ENCODE data around the gene GASK1A. TPM values are rescaled to one million over a fixed set of nuclear protein-coding genes. Genes with fewer than 3 reads are reported as not detected.

GASK1A gene
- total RNA-seq, 2 experiments from 2014 or later, result not detected

GRCh38 chr3:43021186-43021585 is 42.1 kb downstream of the GASK1A start:
- H3K27ac ChIP-seq (ENCODE audit: low read depth, low read length, poor library complexity, severe bottlenecking), result no peak overlapping the region
- CTCF ChIA-PET (ENCODE audit: unreplicated experiment), result no interaction called here
- DNase-seq (ENCODE audit: low spot score), result no peak
- TF ChIP-seq CTCF (conservative IDR thresholded peaks at IDR 0.05; ENCODE audit: low read length) (no peak), EZH2phosphoT487 (IDR thresholded peaks at IDR 0.05; ENCODE audit: borderline replicate concordance, low read depth, low read length) (no peak)
- POLR2A ChIA-PET, result no interaction called here
- no peak overlapping the region for H3K4me2 ChIP-seq (ENCODE audit: low read length)
- no TSS peak for BruUV-seq (replicated peaks)
- 0 out of 2 replicates have a peak, but pooled peaks cover 2% of the 10 kb centered on the region for H3K9me3 ChIP-seq (ENCODE audit: low read length)
- no peaks in the 10 kb centered on the region for H4K20me1 ChIP-seq (ENCODE audit: insufficient read depth, low read length)
- H2AFZ ChIP-seq (ENCODE audit: low read length), result no peak overlapping the region
- intact Hi-C loops (cut with micrococcal nuclease; ENCODE audit: unreplicated experiment), result no loop called here
- no peaks in the 10 kb centered on the region for H3K79me2 ChIP-seq (ENCODE audit: insufficient read depth, low read depth, low read length)
- H3K4me3 ChIP-seq (ENCODE audit: low read depth, low read length, poor library complexity, severe bottlenecking), result no peak overlapping the region
- no peaks in the 10 kb centered on the region for H3K36me3 ChIP-seq (ENCODE audit: insufficient read depth, low read length)
- no peaks in the 10 kb centered on the region for H3K9me2 ChIP-seq (ENCODE audit: insufficient read depth, low read length)
- no peaks in the 10 kb centered on the region for H3K4me1 ChIP-seq (ENCODE audit: insufficient read depth, low read length, poor library complexity, severe bottlenecking)

GRCh38 chr3:43022121-43022520 is 43.0 kb downstream of the GASK1A start:
- H3K79me2 ChIP-seq (ENCODE audit: insufficient read depth, low read depth, low read length), result no peaks in the 10 kb centered on the region
- BruUV-seq (replicated peaks), result no TSS peak
- intact Hi-C loops (cut with micrococcal nuclease; ENCODE audit: unreplicated experiment), result no loop called here
- H3K27ac ChIP-seq (ENCODE audit: low read depth, low read length, poor library complexity, severe bottlenecking), result no peak overlapping the region
- H3K9me2 ChIP-seq (ENCODE audit: insufficient read depth, low read length), result no peaks in the 10 kb centered on the region
- H3K4me2 ChIP-seq (ENCODE audit: low read length), result no peak overlapping the region
- H3K9me3 ChIP-seq (ENCODE audit: low read length), result no peaks in the 10 kb centered on the region
- H4K20me1 ChIP-seq (ENCODE audit: insufficient read depth, low read length), result no peaks in the 10 kb centered on the region
- DNase-seq (ENCODE audit: low spot score), result no peak
- no peaks in the 10 kb centered on the region for H3K4me1 ChIP-seq (ENCODE audit: insufficient read depth, low read length, poor library complexity, severe bottlenecking)
- H3K36me3 ChIP-seq (ENCODE audit: insufficient read depth, low read length), result no peaks in the 10 kb centered on the region
- ChIA-PET POLR2A (no interaction called here), CTCF (ENCODE audit: unreplicated experiment) (no interaction called here)
- H3K4me3 ChIP-seq (ENCODE audit: low read depth, low read length, poor library complexity, severe bottlenecking), result no peak overlapping the region
- TF ChIP-seq EZH2phosphoT487 (IDR thresholded peaks at IDR 0.05; ENCODE audit: borderline replicate concordance, low read depth, low read length) (no peak), CTCF (conservative IDR thresholded peaks at IDR 0.05; ENCODE audit: low read length) (no peak)
- H2AFZ ChIP-seq (ENCODE audit: low read length), result no peak overlapping the region

- POLR2A ChIA-PET, result interaction anchor here (1.2 kb wide), 1 partner anchor 19 kb away, joined by 3 read pairs; no protein-coding TSS in a partner anchor
- no peak overlapping the region for H2AFZ ChIP-seq (ENCODE audit: low read length)
Observed at GRCh38 chr3:43023066-43023465, 44.0 kb downstream of the GASK1A start.

More at GRCh38 chr3:43023066-43023465, 44.0 kb downstream of the GASK1A start:
- Histone ChIP-seq H3K4me2 (ENCODE audit: low read length) (no peak overlapping the region), H3K36me3 (ENCODE audit: insufficient read depth, low read length) (no peaks in the 10 kb centered on the region), H4K20me1 (ENCODE audit: insufficient read depth, low read length) (no peaks in the 10 kb centered on the region), H3K79me2 (ENCODE audit: insufficient read depth, low read depth, low read length) (no peaks in the 10 kb centered on the region), H3K27ac (ENCODE audit: low read depth, low read length, poor library complexity, severe bottlenecking) (no peak overlapping the region), H3K4me3 (ENCODE audit: low read depth, low read length, poor library complexity, severe bottlenecking) (no peak overlapping the region), H3K4me1 (ENCODE audit: insufficient read depth, low read length, poor library complexity, severe bottlenecking) (no peaks in the 10 kb centered on the region), H3K9me3 (ENCODE audit: low read length) (no peaks in the 10 kb centered on the region), H3K9me2 (ENCODE audit: insufficient read depth, low read length) (no peaks in the 10 kb centered on the region)
- intact Hi-C loops (cut with micrococcal nuclease; ENCODE audit: unreplicated experiment), result no loop called here
- DNase-seq (ENCODE audit: low spot score), result no peak
- BruUV-seq (replicated peaks), result no TSS peak
- CTCF ChIA-PET (ENCODE audit: unreplicated experiment), result no interaction called here
- no peak for TF ChIP-seq CTCF (conservative IDR thresholded peaks at IDR 0.05; ENCODE audit: low read length)
- no peak for TF ChIP-seq EZH2phosphoT487 (IDR thresholded peaks at IDR 0.05; ENCODE audit: borderline replicate concordance, low read depth, low read length)

Data from OCI-LY7 (cell line).